Measurements from ENCODE around the gene TBC1D12.
"Not testable (repeated sequence)": the region's sequence is repeated elsewhere in the genome, so short reads cannot be mapped to it uniquely, and the experiment has no call there.

TBC1D12 gene

DNA sequence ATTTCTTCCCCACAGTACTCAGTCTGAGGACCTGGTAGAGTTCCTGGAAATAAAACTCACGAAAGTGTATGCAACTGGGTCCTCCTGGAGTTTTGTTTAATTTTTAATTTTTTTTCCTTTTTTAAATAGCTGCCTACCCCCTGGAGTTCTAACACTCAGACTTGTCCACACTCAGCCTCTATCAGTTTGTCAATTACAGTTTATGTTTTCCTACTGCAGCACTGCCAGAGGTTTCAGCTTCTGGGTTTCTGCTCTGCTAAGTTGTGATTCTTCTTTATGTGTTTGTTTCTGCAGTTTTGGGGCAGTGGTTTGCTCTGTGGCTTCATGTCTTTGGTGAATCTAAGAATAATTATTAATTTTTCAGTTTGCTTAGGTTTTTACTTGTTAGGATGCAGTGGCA is 59.2 kb downstream of the TBC1D12 start:
- no peak for DNase-seq

DNA sequence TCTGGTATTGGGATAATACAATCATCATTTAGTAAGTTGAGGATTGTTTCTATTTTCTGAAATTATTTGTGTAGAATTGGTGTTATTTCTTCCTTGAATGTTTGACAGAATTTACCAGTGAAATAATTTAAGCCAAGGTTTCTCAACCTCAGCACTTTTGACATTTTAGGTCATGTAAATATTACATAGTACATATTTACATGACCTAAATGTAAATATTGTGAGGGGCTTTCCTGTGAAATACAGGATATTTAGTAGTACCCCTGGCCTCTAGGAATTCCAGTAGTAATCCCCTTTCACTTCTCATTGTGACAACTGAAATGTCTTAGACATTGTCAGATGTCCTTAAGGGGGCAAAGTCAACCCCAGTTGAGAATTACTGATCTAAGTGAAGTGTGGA is 59.8 kb downstream of the TBC1D12 start:
- no peak for DNase-seq

DNA sequence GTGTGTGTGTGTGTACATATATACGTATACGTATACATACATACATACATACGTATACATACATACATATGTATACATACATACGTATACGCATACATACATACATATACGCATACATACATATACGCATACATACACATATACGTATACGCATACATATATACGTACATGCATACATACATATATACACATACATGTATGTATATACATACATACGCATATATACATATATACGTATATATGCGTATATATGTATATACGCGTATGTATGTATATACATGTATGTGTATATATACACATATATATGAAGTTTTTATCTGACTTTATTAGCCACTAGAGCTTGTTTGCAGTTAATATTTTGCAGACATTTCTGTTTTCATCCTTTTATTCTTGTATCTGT is 63.3 kb downstream of the TBC1D12 start:
- no peak for DNase-seq

DNA sequence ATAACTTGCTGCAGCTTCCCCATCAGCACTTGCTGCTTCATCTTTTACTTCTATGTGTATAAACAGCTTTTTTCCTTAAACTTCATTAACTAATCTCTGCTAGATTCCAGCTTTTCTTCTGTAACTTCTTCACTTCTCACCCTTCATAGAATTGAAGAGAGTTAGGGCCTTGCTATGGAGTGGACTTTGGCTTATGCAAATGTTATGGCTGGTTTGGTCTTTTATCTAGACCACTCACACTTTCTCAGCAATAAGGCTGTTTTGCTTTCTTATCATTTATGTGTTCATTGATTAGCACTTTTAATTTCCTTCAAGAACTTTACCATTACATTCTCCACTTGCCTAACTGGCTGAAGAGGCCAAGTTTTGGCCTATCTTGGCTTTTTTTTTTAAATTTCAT is 79.1 kb downstream of the TBC1D12 start:
- DNase-seq, result no peak

DNA sequence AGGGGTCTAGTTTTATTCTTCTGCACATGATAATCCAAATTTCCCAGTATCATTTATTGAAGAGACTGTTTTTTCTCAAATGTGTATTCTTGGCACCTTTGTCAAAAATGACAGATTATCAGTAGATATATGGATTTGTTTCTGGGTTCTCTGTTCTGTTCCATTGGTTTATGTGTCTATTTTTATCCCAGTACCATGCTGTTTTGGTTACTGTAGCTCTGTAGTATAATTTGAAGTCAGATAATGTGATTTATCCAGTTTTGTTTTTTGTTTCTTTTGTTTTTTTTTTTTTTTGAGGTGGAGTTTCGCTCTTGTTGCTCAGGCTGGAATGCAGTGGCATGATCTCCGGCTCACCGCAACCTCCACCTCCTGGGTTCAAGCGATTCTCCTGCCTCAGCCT is 81.6 kb downstream of the TBC1D12 start:
- no peak for DNase-seq

DNA sequence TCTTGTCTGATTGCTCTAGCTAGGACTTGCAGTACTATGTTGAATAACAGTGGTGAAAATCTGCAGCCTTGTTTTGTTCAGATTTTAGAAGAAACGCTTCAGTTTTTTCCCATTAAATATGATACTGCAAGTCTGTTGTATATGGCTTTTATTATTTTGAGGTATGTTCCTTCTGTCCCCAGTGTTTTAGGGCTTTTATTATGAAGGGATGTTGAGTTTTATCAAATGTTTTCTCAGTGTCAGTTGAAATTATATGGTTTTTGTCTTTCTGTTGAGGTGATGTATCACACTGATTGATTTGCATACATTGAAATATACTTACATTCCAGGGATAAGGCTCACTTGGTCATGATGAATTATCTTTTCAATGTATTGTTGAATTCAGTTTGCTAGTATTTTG is 82.8 kb downstream of the TBC1D12 start:
- no peak for DNase-seq

DNA sequence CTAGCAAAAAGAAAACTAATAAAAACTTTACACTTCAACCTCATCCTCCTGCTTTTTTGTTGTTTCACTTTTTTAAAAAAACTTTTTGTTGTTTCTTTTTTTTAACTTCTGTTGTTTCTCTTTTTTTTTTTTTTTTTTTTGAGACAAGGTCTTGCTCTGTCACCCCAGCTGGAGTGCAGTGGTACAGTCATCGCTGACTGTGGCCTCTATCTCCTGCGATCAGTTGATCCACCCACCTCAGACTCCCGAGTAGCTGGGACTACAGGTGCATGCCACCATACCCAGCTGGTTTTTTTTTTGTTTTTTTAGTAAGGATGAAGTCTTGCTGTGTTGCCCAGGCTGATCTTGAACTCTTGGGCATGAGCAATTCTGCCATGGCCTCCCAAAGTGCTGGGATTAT is 85.2 kb downstream of the TBC1D12 start:
- no peak for DNase-seq

DNA sequence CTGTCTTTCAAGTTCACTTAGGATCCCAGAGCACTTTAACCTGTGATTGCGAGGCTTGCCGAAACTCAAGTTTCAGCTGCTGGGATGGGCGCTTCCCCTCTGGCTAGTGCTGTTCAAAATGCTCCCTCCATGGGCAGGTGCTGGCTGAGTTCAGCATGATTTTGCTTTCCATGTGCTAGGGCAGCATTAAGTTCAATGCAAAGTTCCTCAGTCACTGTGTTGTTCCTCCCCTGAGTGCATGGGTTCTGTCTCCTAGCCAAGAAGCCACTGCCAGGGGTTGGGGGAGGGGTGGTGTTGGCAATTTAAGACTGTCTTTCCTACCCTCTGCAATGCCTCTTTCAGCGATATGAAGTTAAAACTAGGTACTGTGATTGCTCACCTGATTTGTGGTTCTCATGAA is 86.8 kb downstream of the TBC1D12 start:
- no peak for DNase-seq

DNA sequence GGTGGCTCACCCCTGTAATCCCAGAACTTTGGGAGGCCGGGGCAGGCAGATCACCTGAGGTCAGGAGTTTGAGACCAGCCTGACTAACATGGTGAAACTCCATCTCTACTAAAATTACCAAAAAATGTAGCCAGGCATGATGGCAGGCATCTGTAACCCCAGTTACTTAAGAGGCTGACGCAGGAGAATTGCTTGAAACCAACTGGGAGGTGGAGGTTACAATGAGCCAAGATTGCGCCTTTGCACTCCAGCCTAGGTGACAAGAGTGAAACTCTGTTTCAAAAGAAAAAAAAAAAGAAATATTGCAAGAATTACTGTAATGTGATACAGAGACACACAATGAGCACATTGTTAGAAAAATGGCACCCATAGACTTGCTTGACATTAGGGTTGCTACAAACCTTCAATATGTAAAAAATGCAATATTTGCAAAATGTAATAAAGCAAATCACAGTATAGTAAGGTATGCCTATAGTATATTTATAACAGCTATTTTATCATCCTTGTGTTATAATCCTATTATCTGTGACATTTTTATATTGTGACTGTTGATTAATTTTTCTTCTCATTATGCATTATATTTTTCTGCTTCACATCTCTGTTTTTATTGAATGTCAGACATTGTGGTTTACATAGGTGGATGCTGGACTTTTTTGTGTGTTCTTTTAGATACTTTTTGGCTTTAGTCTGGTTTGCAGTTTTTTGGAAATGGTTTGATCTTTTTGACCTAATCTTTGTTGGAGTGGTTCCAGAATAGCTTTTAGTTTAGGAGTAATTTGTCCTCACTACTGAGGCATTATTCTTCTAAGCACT is 87.8 kb downstream of the TBC1D12 start:
- no peak for DNase-seq

DNA sequence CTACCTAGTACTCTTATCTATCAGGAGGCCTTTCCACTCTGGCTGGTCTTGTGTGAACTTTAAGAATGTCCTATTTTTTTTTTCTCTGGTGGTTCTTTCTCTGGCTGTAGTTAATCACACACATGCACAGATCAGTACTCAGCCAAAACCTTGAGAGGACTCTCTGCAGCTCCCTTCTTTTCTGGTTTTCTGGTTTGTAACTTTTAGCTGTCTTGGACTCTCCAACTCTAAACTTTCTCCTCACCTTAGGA is 88.4 kb downstream of the TBC1D12 start:
- no peak for DNase-seq

DNA sequence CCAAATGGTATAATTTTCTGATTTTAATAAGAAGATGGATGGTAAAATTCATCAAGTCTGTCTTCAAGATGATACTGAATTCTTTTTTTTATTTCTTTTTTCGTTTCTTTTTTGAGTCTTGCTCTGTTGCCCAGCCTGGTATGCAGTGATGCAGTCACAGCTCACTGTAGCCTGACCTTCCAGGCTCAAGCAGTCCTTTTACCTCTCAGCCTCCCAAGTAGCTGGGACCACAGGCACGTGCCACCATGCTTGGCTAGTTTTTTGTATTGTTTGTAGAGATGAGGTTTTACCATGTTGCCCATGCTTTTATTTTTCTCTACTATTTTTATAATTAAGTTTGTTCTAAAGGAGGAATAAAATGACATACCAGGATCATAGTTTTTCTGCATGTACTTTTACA is 91.1 kb downstream of the TBC1D12 start:
- no peak for DNase-seq

DNA sequence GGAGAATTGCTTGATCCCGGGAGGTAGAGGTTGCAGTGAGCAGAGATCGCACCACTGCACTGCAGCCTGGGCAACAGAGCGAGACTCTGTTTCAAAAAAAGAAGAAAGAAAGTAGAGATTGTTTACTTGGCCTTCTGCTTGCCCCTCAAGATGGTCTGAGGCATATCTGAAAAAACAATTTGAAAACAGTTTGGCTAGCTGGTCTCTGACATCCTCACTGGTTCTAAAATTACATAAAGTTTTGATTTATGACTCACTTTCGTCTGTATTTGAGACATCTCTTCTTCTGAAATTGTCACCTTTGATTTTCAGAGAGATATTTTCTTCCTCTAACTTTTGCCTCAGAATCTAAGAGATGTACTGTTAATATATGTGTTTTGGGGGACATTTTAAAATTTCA is 93.7 kb downstream of the TBC1D12 start:
- DNase-seq, result no peak

DNA sequence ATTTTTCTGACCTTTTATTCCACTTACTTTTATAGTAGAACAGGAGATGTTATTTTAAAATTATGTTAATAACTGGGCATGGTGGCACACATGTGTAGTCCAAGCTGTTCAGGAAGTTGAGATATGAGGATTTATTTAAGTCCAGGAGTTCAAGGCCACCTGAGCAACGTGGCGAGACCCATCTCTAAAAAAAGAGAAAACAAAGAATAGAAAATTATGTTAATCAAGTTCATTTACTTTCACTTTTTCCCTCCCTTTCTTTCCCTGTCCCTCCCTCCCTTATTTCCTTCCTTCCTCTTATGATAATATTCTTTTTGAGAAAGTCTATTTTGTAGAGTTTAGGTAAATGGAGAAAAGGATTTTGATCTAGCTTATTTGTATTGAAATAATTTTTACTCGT is 94.3 kb downstream of the TBC1D12 start:
- no peak for DNase-seq

DNA sequence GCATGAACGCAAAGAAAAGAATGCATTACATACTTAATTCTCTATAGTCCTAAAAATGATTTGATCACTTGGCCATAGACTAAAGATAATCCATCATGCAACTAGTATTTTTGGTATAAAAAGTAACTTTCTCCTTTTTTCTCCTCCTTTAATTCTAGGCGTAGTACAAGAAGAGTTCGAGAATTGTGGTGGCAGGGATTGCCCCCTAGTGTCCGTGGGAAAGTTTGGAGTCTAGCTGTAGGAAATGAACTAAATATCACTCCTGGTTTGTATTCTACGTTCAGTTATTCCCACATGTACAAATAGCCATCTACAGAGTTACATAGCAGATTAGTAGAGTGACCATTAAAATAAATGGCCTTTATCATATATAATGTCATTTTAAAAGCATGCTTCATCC is 97.7 kb downstream of the TBC1D12 start:
- DNase-seq, result no peak

DNA sequence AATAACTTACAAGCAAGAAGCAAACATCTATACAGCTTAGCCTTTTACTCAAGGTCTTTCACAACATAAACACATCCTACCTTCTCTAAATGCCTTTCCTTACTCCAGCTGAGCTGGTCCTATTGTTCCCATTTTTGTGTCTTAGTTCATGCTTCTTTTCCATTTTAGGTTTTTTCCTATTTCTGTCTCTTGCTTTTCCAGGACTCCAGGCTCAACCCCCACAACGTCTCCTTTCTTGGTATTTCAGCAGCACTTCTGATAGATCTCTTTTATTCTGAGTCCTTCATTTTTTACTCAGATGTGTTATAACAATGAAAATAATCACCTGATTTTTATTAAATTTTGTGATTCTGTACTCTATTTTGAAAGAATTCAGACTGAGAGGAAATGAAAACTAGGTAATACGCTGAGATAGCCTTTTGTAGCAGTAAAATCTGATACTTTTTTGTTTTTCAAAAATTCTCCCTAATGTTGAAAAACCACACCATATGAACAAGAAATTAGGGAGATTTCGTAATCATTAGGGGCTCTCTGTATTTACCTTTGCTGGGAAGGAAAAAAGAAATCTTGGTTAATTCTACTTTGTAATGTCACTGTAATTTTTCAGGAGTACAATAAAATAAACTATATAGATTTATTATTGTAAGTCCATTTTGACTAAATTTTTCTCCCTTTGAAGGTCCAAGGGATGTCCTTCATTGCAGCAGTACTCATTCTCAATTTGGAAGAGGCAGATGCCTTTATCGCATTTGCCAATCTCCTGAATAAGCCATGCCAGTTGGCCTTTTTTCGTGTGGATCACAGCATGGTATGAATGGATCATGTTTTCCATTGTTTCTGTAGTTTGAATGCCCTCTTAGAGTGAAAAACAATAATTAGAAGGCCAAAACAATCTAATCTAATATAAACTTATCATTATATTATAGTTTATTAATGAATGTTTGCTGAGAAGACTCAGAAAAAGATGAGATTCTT is 119.2 kb downstream of the TBC1D12 start:
- peak; percentile 9 for DNase-seq

DNA sequence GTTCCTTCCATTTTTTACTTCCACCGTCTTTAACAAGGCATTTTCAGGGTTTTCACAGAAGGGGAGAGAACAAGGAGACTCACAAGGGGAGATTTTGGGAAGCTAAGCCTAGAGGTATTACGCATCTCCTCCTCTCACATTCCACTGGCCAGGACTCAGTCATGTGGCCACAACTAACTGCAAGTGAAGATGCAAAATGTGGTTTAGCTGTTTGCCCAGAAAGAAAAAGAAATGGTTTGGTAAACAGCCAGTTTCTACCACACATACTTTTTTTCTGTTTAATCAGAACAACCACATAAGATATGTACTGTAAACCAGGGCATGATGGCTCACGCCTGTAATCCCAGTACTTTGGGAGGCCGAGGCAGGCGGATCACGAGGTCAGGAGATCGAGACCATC is 121.8 kb downstream of the TBC1D12 start:
- DNase-seq, result no peak

DNA sequence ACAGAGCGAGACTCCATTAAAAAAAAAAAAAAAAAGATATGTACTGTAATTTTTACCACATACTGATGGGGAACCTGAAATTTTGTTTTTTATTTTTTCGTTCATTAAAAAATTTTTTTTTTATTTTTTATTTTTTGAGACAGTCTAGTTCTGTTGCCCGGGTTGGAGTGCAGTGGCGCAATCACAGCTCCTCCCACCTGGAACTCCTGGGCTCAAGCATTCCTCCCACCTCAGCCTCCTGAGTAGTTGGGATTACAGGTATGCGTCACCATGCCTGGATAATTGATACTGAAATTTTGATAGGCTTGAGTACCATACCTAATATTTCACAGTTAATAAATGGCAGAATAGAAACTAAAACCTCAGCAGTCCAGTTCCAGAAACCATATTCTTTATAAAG is 122.4 kb downstream of the TBC1D12 start:
- DNase-seq, result no peak

DNA sequence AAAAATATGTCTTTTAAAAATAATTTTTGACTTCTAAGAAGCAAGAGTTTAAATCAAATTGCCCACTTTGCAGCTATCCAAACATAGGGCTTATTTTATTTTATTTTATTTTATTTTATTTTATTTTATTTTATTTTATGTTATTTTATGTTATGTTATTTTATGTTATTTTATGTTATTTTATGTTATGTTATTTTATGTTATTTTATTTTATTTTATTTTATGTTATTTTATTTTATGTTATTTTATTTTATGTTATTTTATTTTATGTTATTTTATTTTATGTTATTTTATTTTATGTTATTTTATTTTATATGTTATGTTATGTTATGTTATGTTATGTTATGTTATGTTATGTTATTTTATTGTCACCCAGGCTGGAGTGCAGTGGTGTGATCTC is 129.2 kb downstream of the TBC1D12 start:
- DNase-seq, result not testable (repeated sequence)

DNA sequence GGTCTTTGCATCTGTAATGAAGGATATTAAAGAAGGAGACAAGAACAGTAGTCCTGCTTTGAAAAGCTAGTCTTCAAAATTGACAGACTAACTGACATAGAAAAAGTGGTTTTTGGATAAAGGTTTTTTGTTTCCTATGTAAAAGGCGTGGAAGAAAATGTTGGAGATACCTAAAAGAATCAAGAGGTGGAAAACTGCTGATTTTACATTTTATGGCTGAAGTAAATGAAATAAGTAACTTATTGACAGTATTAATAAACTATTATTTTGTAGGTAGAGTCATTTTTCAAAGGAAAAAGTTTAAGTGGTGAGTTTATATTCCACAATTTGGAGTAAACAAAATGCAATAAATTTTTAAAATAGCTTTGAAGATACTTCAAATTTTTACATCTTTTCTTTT is 130.7 kb downstream of the TBC1D12 start:
- no peak for DNase-seq

DNA sequence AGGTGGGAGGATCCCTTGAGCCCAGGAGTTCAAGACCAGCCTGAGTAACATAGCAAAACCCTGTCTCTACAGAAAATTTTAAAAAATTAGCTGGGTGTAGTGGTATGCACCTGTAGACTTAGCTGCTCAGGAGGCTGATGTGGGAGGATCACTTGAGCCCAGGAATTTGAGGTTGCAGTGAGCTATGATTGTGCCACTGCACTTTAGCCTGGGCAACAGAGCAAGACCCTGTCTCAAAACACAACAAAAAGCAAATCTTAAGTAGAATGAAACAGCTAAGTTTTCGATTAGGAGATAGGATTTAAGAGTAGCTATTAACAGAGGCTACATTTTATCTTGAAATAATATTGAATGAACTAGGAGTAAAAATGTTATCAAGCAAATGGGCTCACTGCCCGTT is 139.9 kb downstream of the TBC1D12 start:
- DNase-seq, result not testable (repeated sequence)

DNA sequence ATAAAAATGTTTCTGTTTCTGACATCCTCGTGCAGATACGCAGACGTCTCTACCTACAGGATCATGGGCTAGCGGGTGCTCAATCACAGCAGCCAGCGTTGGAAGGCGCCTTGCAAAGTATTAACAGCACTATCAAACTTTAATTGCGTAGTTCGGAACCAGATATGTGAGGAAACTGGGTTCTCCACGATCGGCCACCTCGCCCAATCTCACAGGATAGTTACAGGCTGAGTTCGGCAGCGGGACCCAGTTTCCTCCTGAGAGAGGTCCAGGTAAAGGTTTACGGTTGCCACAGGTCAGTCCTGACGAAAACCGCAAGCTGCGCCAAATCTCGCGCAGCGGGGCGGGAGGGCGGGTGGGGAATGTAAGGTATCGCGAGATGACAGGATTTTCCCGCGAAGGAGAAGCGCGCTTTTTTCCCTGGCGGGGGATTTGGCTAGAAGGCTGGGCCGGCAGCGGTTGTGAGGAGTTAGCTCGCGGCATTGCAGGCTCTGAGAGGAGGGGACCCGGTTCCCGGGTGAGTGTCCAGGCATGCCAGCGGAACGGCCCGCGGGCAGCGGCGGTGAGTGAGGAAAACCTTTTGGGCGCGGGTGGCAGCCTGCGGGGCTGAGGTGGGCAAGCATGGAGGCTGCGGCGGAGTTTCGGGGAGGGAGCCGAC is 143.2 kb downstream of the TBC1D12 start, which contains the start of gene HELLS:
Gene HELLS (plus strand): TSS at position 398 of the 658 bp plus-strand sequence. CDS start 134 bp downstream, at position 532.
- DNase-seq, result peak; percentile 69

DNA sequence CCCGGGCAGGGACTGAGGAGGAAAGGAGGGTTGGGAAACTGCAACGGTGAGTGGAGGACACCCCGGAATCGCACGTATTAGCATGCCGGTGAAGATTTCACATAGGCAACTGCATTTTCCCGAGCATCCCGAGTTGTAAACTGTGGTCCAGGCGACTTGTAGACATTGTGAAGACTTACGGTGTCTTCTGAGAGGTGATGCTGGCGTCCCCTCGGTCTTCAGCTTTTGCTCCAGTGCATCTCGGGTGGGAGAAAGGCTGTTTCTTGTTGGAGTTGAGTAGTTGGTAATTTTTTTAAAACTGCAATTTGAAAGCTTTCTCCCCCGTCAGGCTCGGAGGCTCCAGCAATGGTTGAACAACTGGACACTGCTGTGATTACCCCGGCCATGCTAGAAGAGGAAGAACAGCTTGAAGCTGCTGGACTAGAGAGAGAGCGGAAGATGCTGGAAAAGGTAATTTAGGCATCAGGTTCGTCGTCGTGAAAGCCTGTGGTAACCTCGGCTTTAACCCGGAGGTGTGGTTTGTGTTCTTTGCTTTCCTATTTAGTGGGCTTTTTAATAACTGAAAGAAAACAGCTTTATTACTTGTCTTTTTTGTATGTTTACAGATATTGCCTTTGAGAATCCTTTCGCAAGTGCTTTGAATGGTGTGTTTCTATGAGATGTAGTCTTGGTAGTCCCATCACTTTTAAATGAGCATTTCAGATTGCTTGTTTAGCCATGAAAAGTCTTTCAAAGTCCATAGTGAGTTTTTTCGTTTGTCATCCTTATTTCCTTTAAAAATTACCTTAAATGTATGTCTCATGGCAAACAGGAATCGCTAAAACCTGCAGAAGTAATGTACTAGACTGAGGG is 143.9 kb downstream of the TBC1D12 start:
- no peak for DNase-seq

DNA sequence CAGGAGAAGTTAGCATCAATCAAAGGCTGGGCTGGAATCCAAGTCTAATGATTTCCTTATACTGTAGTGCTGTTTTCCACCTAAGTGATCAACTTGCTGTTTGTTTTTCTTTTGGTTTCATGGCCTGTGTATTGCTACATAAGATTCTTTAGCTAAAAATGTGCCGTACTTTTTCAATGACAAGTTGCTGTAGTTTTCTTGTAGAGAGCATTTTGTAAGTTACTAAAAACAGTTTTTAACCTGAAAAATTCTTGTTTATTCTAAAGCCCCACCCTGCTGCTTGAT is 144.5 kb downstream of the TBC1D12 start:
- no peak for DNase-seq
